Measurements from ENCODE around the gene SMIM20. TPM values are rescaled to one million over a fixed set of nuclear protein-coding genes. Genes with fewer than 3 reads are reported as not detected.

SMIM20 gene
- total and polyA plus RNA-seq, 9 of the 15 experiments (the other 6 are each of a cell fraction or from before 2014, with no cell fraction given): 25.1 to 51.0 (median 38.9) TPM

DNA sequence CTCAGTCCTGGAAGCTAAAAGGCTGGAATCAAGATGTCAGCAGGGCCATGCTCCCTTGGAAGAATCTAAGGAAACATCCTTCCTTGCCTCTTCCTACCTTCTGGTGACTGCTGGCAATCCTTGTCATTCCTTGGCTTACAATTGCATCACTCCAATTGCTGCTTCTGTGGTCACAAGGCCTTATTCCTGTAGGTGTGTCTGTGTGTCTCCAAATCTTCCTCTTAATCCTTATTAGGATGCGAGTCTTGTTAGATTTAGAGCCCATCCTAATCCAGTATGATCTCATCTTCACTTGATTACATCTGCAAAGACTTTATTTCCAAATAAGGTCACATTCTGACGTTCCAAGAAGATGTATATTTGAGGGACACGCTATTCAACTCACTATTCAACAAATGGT is 52.2 kb downstream of the SMIM20 start:
- H3K79me2 ChIP-seq (ENCODE audit: control insufficient read depth, insufficient read depth, low read length): no peaks in the 10 kb centered on the region
- no peak for DNase-seq (ENCODE audit: extremely low read depth in 1 of 4, low spot score in 3 of 4)
- WGBS (ENCODE audit: insufficient coverage, low coverage, missing lambda C conversion rate): 0% methylated on average over 3 of the region's 3 CpGs
- no peaks in the 10 kb centered on the region for H3K4me1 ChIP-seq (replicated peaks in 1 of 2; ENCODE audit: control insufficient read depth in 2 of 2, insufficient read depth in 2 of 2, low read length in 2 of 2)
- H3K27ac ChIP-seq (ENCODE audit: extremely low read depth, low read depth, low read length): no peak overlapping the region
- CTCF ChIA-PET (ENCODE audit: low intra/inter-chr PET ratio): no interaction called here
- no peak overlapping the region for H2AFZ ChIP-seq (ENCODE audit: low read depth, low read length)
- POLR2A ChIA-PET: no interaction called here
- ATAC-seq: no peak
- H3K9ac ChIP-seq (ENCODE audit: insufficient read depth in 1 of 2, low read depth in 2 of 2, low read length in 2 of 2): no peak overlapping the region
- intact Hi-C loops (cut with micrococcal nuclease) (no loop called here), in situ Hi-C loops (cut with MboI) (no loop called here)
- no peak for FAIRE-seq
- H3K27me3 ChIP-seq (ENCODE audit: control insufficient read depth in 2 of 2, insufficient read depth in 2 of 2, low read length in 2 of 2): peaks cover 11 to 26% of the 10 kb centered on the region in 2 experiments; a peak in 3 of 5 replicates
- no peaks in the 10 kb centered on the region for H3K36me3 ChIP-seq (ENCODE audit: control insufficient read depth, insufficient read depth, low read length)
- no peaks in the 10 kb centered on the region for H3K9me1 ChIP-seq (ENCODE audit: control insufficient read depth, insufficient read depth, low read length)
- H3K4me3 ChIP-seq: no peak overlapping the region
- H4K20me1 ChIP-seq (replicated peaks; ENCODE audit: control insufficient read depth, insufficient read depth, low read length): no peaks in the 10 kb centered on the region
- no peaks in the 10 kb centered on the region for H3K9me3 ChIP-seq (replicated peaks; ENCODE audit: control insufficient read depth, insufficient read depth, low read depth, low read length)
- H3K4me2 ChIP-seq (ENCODE audit: insufficient read depth, low read length): no peak overlapping the region
- BruUV-seq (replicated peaks): no TSS peak
- TF ChIP-seq ZBTB17 (CRISPR knock-in tag; IDR thresholded peaks at IDR 0.05) (no peak), CHD4 (IDR thresholded peaks at IDR 0.05; ENCODE audit: insufficient read depth, insufficient replicate concordance, low read depth, low read length, poor library complexity, severe bottlenecking) (no peak), CEBPG (CRISPR knock-in tag; IDR thresholded peaks at IDR 0.05) (no peak), CEBPG (tag; conservative IDR thresholded peaks at IDR 0.05 in 1 of 2, IDR thresholded peaks at IDR 0.05 in 1 of 2) (peak in 1 of 2 experiments; percentile 63; a peak in 2 of 4 replicates), MAZ (CRISPR knock-in tag; conservative IDR thresholded peaks at IDR 0.05 in 1 of 2, IDR thresholded peaks at IDR 0.05 in 1 of 2) (no peak), THRA (IDR thresholded peaks at IDR 0.05) (no peak), JUNB (CRISPR knock-in tag; conservative IDR thresholded peaks at IDR 0.05) (no peak), HSF4 (CRISPR knock-in tag; IDR thresholded peaks at IDR 0.05; ENCODE audit: borderline replicate concordance) (no peak), ZNF717 (CRISPR knock-in tag; IDR thresholded peaks at IDR 0.05) (no peak), ZC3H8 (IDR thresholded peaks at IDR 0.05) (no peak)
- TF ChIP-seq, protein P1, sequence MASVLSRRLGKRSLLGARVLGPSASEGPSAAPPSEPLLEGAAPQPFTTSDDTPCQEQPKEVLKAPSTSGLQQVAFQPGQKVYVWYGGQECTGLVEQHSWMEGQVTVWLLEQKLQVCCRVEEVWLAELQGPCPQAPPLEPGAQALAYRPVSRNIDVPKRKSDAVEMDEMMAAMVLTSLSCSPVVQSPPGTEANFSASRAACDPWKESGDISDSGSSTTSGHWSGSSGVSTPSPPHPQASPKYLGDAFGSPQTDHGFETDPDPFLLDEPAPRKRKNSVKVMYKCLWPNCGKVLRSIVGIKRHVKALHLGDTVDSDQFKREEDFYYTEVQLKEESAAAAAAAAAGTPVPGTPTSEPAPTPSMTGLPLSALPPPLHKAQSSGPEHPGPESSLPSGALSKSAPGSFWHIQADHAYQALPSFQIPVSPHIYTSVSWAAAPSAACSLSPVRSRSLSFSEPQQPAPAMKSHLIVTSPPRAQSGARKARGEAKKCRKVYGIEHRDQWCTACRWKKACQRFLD (CRISPR knock-in tag; IDR thresholded peaks at IDR 0.05): no peak
- TF ChIP-seq, protein P2, sequence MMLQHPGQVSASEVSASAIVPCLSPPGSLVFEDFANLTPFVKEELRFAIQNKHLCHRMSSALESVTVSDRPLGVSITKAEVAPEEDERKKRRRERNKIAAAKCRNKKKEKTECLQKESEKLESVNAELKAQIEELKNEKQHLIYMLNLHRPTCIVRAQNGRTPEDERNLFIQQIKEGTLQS (IDR thresholded peaks at IDR 0.05): 0 out of 2 replicates have a peak, but pooled peaks have one; percentile 19
- TF ChIP-seq, protein P2 (CRISPR knock-in tag; conservative IDR thresholded peaks at IDR 0.05): no peak
- TF ChIP-seq, protein P3, sequence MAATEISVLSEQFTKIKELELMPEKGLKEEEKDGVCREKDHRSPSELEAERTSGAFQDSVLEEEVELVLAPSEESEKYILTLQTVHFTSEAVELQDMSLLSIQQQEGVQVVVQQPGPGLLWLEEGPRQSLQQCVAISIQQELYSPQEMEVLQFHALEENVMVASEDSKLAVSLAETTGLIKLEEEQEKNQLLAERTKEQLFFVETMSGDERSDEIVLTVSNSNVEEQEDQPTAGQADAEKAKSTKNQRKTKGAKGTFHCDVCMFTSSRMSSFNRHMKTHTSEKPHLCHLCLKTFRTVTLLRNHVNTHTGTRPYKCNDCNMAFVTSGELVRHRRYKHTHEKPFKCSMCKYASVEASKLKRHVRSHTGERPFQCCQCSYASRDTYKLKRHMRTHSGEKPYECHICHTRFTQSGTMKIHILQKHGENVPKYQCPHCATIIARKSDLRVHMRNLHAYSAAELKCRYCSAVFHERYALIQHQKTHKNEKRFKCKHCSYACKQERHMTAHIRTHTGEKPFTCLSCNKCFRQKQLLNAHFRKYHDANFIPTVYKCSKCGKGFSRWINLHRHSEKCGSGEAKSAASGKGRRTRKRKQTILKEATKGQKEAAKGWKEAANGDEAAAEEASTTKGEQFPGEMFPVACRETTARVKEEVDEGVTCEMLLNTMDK (IDR thresholded peaks at IDR 0.05; ENCODE audit: borderline replicate concordance, insufficient read depth, low read depth, low read length, poor library complexity, severe bottlenecking): no peak
- TF ChIP-seq, protein P4, sequence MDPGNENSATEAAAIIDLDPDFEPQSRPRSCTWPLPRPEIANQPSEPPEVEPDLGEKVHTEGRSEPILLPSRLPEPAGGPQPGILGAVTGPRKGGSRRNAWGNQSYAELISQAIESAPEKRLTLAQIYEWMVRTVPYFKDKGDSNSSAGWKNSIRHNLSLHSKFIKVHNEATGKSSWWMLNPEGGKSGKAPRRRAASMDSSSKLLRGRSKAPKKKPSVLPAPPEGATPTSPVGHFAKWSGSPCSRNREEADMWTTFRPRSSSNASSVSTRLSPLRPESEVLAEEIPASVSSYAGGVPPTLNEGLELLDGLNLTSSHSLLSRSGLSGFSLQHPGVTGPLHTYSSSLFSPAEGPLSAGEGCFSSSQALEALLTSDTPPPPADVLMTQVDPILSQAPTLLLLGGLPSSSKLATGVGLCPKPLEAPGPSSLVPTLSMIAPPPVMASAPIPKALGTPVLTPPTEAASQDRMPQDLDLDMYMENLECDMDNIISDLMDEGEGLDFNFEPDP (CRISPR knock-in tag; IDR thresholded peaks at IDR 0.05): no peak
